NCI-H2029 (cell line): ENCODE data around the gene ZNRF3.
A peak's percentile ranks its signal among the peaks of the same experiment; 100 is the strongest.
"Not testable (repeated sequence)": the region's sequence is repeated elsewhere in the genome, so short reads cannot be mapped to it uniquely, and the experiment has no call there.

Source experiments
- DNase-seq: peaks from one replicate; lab custom pipeline; 2025; lab: John Stamatoyannopoulos, UW

ZNRF3 gene

DNA sequence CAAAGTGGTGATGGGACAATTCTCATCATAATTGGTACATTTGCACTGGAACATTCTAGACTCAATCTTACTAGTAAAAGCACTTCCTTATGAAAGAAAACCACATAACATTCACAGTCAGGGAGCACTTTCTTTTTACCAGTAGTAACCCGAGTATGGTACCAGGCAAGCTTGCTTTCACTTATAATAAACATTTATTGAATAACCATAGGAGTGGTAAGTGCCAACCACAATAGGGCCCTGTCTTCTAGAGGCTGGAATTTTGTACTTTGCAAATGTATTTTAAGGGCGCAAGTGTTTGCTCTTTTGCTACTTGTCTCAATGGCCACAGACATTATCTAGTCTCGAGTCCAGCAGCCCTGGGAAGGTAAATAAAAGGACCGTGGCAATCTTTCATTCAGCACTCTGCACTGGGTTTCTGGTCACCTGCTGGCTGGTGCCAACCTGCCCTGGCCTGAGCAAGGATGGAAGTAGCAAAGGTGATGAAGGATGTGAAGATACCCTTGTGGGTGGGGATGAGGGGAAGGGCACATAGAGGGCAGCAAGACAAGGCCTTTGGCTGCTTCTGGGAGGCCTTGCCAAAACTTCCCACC, 154.1 kb downstream of the ZNRF3 start:
- peak; percentile 72 for DNase-seq

DNA sequence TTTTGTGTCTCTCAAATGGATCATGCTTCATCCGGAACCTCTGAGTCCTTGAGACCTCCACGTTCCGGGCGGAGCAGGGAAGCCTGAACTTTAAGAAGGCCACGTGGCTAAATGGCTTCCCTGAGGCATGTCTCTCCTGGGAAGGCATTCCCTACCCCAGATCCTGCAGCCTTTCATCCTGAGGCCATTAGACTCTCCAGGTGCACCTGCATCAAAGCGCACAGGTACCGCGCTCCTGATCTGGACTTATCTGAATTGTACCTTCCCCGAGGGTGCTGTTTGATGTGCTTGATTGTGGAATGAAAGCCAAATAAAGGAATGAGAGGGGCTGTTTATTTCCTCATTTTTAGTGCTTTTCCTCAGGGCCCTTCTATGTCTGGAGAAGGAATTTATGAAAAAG, 155.8 kb downstream of the ZNRF3 start:
- peak; percentile 3 for DNase-seq

DNA sequence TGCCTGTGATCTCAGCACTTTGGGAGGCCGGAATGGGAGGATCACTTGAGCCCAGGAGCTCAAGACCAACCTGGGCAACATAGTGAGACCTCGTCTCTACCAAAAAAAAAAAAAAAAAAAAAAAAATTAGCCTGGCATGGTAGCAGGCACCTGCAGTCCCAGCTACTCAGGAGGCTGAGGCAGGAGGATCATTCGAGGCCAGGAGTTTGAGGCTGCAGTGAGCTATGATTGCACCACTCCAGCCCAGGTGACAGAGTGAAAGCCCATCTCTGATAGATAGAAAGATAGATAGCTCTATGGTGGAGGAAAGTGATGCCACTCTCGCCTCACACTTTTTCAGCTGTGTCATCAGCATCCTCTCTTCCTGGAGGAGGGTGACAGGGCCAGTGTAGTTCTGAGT, 156.3 kb downstream of the ZNRF3 start:
- DNase-seq = not testable (repeated sequence)

DNA sequence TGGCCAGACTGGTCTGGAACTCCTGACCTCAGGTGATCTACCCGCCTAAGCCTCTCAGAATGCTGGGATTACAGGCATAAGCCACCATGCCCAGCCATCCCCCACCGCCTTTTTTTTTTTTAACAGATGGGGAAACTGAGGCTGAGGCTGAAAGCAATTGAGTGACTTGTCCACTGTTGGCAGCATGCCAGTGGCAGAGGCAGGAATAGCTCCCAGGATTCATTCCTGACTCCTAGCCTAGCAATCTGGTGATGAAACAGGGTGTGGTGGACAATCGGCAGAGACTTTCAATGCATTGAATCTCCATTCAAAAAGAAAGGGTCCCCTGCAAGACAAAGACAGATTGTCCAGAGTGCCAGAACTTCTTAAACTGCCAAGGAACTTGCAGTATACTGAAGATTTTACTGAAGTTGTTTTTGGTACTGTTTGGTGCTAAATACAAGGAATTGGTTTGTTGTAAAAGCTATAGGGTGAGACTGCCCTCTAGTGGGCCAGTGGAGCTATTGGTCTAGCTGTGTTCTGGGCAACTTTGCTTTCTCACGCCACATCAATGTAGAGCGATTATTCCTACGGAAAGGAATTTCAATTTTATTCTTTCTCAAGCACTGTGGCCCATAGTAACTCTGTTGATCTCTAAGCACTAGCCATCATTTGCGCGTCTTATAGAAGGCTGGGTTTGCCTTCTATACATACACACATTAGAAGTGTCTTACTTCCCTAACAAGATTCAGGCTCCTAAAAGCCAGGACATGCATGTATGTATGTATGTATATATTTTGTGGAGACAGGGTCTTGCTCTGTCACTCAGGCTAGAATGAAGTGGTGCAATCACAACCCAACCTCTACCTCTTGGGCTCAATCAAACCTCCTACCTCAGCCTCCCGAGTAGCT, 157.3 kb downstream of the ZNRF3 start:
- peak; percentile 55 for DNase-seq

DNA sequence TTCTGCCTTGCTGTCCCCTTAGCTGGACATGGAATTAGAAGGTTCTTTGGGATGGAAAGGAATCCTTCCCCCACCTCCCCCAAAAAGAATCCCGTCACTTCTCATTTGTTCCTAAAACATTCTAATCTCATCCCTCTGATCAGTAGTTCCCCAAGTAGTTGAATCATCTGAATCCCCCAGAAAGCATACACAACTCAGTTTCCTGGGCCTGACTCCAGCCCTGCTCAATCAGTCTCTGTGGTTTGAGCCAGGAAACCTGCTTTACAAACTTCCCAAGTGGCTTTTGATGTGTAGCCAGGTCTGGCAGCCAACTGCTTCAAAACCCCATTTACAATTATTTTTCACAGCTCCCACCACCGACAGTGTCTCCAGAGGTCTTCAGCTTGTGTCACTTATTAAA, 158.0 kb downstream of the ZNRF3 start:
- DNase-seq = no peak

DNA sequence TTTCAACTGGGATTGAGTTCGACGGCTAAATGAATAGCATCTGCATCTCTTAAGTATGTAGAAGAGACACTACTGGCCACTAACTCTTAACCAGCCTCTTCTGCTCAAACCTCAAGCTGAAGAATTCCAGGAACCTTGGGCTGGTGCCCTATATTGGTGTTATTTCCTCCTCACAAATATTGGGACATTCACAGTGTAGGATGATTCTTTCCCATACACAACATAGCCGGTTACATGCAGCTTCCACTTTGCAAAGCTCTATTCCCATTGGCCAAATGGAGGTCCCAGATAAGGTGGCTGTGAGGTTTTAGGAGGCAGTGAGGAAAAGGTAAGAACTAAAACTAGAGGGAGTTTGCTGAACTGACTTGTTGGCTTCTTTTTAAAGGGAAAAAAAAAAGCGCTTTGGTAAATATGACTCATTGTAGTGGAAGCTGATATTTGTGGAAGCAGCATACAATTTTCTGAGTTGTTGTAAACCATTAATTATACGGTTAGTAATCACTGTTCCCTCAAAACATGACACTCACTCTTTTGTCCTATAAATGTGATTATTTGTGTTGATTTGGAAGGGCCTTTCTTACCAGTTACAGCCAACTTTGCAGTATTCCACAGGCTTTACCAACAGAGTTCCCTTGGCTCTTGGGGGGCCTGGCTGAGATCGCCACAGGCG, 160.7 kb downstream of the ZNRF3 start:
- no peak for DNase-seq

DNA sequence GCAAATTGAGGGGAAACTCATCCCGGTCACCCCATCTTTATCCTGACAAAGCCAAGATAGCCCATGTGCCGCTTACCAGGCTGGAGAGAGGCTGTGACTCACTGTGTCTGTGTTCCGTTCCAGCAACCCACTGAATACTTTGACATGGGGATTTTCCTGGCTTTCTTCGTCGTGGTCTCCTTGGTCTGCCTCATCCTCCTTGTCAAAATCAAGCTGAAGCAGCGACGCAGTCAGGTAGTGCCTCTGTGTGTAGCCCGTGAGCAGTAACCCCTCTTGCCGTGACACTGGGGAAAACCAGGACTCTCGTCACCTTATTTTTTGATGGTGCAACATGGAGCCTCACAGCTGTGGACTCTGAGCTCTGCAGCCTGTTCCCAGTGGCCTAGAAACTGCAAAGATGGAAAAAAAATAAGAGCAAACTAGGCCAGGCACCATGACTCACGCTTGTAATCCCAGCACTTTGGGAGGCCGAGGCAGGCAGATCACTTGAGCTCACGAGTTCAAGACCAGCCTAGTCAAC, 161.3 kb downstream of the ZNRF3 start:
- DNase-seq = no peak

DNA sequence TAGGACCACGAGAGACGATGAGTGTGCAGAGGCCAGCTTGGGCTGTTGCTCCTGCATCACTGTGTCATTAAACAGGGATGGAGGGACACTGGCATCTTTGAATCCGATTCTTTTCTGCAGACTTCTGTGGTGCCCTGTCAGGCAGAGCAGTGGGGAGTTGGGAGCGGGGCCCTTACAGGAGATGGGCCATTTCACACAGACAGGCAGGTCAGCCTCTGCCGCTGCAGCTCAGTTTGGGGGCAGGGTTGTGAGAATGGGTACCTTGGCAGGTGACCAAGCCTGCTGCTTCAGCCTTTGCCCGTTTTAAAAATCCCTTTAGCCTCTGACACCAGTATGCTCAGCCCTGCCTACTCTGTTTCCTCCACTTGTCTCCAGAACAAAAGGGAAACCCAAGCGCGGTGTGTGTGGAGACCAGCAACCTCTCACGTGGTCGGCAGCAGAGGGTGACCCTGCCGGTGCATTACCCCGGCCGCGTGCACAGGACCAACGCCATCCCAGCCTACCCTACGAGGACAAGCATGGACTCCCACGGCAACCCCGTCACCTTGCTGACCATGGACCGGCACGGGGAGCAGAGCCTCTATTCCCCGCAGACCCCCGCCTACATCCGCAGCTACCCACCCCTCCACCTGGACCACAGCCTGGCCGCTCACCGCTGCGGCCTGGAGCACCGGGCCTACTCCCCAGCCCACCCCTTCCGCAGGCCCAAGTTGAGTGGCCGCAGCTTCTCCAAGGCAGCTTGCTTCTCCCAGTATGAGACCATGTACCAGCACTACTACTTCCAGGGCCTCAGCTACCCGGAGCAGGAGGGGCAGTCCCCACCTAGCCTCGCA, 165.7 kb downstream of the ZNRF3 start:
- no peak for DNase-seq

DNA sequence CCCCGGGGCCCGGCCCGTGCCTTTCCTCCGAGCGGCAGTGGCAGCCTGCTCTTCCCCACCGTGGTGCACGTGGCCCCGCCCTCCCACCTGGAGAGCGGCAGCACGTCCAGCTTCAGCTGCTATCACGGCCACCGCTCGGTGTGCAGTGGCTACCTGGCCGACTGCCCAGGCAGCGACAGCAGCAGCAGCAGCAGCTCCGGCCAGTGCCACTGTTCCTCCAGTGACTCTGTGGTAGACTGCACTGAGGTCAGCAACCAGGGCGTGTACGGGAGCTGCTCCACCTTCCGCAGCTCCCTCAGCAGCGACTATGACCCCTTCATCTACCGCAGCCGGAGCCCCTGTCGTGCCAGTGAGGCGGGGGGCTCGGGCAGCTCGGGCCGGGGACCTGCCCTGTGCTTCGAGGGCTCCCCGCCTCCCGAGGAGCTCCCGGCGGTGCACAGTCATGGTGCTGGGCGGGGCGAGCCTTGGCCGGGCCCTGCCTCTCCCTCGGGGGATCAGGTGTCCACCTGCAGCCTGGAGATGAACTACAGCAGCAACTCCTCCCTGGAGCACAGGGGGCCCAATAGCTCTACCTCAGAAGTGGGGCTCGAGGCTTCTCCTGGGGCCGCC, 166.4 kb downstream of the ZNRF3 start:
- peak; percentile 19 for DNase-seq

DNA sequence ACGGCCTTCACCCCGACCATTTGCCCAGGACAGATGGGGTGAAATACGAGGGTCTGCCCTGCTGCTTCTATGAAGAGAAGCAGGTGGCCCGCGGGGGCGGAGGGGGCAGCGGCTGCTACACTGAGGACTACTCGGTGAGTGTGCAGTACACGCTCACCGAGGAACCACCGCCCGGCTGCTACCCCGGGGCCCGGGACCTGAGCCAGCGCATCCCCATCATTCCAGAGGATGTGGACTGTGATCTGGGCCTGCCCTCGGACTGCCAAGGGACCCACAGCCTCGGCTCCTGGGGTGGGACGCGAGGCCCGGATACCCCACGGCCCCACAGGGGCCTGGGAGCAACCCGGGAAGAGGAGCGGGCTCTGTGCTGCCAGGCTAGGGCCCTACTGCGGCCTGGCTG, 167.1 kb downstream of the ZNRF3 start:
- no peak for DNase-seq

DNA sequence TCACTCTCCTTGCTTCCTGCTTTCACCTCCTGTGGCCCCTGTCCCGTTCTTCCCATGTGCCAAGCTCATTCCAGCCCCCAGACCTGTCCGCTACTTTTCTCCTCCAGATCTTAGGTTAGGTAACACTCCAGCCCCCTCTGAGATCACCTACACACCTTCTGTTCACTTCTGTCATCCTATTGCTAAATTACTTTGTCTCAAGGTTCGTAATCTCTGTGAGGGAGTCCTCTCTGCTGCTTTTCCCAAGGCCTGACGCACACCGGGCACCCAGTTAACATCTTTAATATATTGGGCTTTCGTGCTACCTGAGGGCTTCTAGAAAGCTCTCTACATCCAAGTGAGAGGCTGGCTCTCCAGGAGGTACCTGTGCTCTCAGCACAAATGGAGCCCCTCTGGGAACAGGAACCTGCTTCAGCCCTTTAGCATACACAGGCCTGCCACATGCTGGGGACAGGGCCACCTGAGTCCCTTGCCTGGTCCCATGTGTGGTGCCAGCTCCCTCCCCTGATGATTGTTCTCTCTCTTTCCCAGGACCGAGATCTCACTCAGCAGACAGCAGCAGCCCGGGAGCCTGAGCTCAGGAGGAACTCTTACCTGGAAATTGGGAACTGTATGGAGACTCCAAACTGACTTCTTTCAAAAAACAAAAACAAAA, 169.8 kb downstream of the ZNRF3 start:
- DNase-seq = no peak

DNA sequence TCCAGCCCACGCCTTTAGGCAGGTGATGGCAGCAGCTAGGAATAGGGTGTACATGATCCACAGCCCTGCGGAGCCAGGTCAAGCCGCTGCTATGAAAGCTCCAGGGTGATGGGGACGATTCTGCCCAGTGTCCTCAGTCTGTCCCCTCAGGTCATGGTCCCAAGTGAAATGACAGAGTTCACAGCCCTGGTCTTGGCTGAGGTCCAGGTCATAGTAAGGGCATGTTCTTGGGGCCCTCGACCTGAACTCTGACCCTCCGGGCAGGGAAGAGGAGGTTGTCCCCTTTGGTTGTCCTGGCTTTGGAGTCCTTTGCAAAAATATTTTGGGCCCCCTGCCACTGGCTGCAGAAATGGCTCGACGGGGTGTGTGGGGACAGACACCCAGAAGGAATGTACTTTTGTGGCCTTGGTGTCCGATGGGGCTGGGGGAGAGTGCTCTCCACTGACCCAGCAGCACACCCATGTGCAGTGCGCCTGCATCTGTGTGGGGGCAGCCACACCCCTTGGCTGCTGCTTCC, 170.9 kb downstream of the ZNRF3 start:
- DNase-seq = no peak

DNA sequence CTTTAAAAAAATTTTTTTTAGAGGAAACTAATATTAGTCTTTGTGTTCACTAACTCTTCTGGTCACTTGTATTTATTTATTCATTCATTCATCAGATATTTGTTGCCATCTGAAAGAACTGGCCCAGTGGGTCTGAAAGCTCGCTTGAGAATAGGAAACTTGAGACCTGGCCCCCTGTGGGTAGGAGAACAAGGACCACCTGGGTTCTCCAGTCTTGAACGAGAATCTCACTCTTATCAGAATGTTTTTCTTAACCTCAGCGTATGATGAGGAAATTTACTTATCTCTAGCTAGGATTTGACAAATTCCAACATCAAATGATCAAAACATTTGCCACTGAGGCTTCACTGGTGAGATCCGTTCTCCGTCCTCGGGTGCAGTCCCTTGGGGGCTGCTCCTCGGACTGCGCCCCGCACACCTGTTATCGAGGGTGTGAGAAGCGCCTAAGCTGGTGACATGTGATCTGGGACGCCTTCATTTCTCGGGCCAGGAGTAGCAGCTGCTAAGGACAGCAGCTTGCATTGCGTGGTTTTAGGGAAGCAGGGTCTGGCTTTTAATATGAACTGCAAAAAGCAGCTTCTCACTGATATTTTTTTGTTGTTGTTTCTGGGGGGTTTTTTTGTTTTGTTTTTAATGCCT, 171.9 kb downstream of the ZNRF3 start:
- no peak for DNase-seq

DNA sequence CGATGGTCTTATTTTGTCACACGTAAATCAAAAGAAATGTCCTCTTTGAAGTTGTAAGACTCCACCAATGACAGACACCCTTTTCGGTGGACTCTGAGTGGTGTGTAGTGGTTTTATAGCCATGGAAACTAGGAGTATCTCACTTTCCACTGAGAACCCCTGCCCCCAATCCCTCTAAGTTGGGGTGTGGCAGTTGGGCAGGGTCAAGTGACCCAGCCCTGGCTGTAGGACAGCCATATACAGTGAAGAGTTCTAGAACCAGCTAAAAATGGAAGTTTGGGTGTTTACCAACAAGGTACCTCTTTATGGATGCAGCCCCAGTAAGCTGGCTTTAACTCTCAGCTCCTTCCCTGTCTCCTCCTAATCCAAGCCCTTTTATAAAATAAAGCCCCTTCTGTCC, 173.1 kb downstream of the ZNRF3 start:
- no peak for DNase-seq

DNA sequence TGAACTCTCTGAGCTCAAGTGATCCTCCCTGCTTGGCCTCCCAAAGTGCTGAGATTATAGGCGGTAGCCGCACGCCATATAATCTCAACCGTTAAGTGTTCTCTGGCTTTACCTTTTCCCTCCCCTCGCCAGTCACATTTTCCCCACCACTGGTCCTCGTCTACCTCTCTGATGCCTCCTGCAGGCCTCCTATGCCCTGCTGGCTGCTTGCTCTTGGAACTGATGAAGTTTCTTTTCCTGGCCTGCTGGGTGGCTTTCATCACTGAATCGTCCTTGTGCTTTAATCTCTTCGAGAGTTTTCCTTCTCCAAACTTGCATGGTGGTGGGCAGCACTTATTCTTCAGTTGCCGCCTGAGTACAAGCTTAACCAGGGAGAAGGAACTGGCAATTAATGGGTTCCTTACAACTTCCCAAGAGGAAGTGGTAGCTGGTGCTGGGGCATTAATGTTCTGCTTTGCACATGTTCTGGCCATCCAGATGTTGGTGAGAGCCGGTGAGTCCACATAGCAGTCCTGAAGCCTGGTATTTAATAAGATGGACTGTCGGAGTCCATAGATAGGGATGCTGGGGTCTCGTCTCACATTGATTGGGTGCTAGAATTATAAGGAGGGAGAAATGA, 177.0 kb downstream of the ZNRF3 start:
- no peak for DNase-seq

DNA sequence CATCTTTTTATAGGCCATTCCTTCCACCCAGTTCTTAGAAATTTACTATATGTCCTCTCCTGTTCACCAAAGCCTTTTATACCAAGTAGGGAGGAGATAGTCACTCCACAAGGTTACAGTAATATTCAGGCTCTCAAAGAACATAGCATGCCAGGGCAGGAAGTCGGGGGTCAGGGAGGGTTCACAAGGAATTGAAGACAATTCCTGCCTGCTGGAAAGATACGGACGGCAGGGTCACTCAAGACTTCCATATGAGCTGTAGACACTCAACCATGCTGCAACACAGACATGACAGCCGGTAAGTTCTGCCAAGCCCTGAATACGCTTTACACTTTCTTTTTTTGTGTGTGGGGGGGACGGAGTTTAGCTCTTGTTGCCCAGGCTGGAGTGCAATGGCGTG, 177.6 kb downstream of the ZNRF3 start:
- no peak for DNase-seq

DNA sequence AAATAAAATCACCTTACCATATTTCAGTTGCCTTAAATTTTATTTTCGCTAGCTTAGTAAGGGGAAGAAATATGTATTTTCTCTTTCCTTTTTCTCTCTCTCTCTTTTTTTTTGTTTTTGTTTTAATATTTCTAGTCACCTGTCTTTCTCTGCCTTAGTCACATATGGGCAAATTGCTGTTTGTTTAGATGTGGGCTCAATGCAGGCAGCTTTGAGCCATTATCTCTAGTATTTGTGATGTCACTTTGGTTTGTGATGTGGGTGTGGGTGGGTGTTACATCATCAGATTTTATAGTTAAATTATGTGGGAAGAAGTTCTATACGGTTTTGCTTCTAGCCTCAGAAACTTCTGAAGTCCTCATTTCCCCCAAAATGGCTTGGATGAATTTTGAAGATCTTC, 178.4 kb downstream of the ZNRF3 start, which contains the start of gene C22orf31:
C22orf31 (minus strand) TSS at position 59 of the 400 bp plus-strand sequence; CDS start at position 20, 39 bp downstream.
- DNase-seq = no peak

DNA sequence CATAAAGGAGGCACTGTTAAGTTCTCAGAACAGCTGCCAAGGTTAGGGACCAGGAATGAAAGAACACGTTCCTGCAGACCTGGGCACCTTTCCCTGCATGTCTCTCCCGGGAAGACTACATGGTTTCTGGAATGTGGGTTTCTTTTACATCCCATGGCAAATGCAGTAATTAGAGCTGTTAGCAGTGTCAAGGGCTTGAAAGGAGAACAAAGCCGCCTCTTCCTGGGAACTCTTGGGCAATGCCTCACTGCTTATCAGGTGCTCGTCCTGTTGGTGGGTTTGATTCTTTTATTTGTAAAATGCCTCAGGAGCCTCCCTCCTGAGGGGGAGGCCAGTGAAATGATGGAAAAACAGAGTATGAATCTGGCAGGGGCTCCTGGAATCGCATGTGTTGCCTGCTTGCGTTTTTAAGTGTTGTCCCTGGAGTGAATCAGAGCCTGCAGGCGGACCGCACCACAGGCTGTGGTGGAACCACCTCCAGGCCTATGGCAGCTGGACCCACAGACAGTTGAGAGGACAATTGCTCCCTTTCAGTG, 179.0 kb downstream of the ZNRF3 start:
- DNase-seq = no peak

DNA sequence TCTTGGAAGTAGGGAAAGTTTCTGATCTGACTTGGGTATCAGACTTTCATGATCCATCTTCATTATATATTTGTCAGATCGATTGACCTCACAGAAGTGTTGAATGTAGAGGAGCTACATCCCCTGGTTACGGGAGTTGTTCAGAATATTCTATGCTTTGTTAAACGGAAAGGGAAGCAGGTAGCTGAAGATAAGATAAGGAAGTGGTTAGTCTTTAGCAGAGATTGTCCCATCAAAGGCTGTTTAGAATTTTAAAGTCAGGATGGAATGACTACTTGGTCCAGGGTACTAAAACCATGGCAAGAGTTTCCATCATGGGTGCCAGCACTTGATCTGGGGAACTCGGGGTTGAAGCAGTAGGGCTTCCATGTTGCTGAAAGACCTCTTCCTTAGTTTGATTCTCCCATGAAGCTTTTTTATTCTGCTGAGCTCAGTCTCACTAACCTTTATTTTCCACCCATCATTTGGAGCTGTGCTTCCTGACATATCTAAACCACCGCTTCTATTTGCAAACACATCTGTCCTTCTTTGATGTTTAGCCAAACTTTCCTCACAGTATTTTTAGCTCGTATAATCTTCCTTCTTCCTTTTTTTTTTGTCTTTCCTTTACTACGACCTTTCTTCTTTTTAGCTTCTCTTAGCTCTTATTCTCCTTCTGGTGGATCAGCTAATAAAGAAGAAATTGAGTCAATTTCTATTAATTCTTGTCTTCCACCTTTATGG, 182.3 kb downstream of the ZNRF3 start:
- no peak for DNase-seq
